ENCODE results near the gene ESRRA. TPM values are rescaled to one million over a fixed set of nuclear protein-coding genes. Genes with fewer than 3 reads are reported as not detected.

Gene ESRRA
- total and polyA plus RNA-seq, 2 experiments from 2014 or later, result 48.8 to 77.0 TPM

GRCh38 chr11:64298966-64299846 lies 6.1 kb upstream of the ESRRA start:
- peak; percentile 30 to 42 for DNase-seq (ENCODE audit: low read depth in 1 of 2, low spot score in 1 of 2)
- Histone ChIP-seq H3K4me3 (peak overlapping the region; percentile 3), H3K9me3 (ENCODE audit: low read depth) (no peaks in the 10 kb centered on the region), H3K36me3 (no peaks in the 10 kb centered on the region), H3K27ac (no peak overlapping the region), H3K27me3 (peaks cover 78% of the 10 kb centered on the region), H3K4me1 (ENCODE audit: low read depth) (peaks cover 4% of the 10 kb centered on the region)
- TF ChIP-seq CTCF (IDR thresholded peaks at IDR 0.05; ENCODE audit: low read depth, low read length), result no peak

- peaks cover 70% of the 10 kb centered on the region for H3K27me3 ChIP-seq
- DNase-seq (ENCODE audit: low read depth in 1 of 2, low spot score in 1 of 2), result no peak
Observed at GRCh38 chr11:64299847-64300648, 5.3 kb upstream of the ESRRA start, which contains the start of gene CATSPERZ. TSS of gene CATSPERZ (plus strand) at chr11:64300358. CDS start at chr11:64300411, 53 bp downstream.

GRCh38 chr11:64303109-64304031 lies 2.0 kb upstream of the ESRRA start:
- TF ChIP-seq CTCF (IDR thresholded peaks at IDR 0.05; ENCODE audit: low read depth, low read length), result no peak
- no peak overlapping the region for H3K27ac ChIP-seq
- H3K4me1 ChIP-seq (ENCODE audit: low read depth), result peaks cover 11% of the 10 kb centered on the region
- no peak overlapping the region for H3K4me3 ChIP-seq
- H3K36me3 ChIP-seq, result no peaks in the 10 kb centered on the region
- DNase-seq (ENCODE audit: low read depth in 1 of 2, low spot score in 1 of 2), result no peak
- peaks cover 37% of the 10 kb centered on the region for H3K27me3 ChIP-seq
- no peaks in the 10 kb centered on the region for H3K9me3 ChIP-seq (ENCODE audit: low read depth)

More at GRCh38 chr11:64299847-64300648, 5.3 kb upstream of the ESRRA start, which contains the start of gene CATSPERZ:
- H3K4me3 ChIP-seq, result peak within 1 kb of the TSS; percentile 3
- peaks cover 4% of the 10 kb centered on the region for H3K4me1 ChIP-seq (ENCODE audit: low read depth)
- no peaks in the 10 kb centered on the region for H3K36me3 ChIP-seq
- no peak within 1 kb of the TSS for H3K27ac ChIP-seq
- no peak for TF ChIP-seq CTCF (IDR thresholded peaks at IDR 0.05; ENCODE audit: low read depth, low read length)
- H3K9me3 ChIP-seq (ENCODE audit: low read depth), result no peaks in the 10 kb centered on the region

- H3K9me3 ChIP-seq (ENCODE audit: low read depth), result no peaks in the 10 kb centered on the region
- peaks cover 11% of the 10 kb centered on the region for H3K4me1 ChIP-seq (ENCODE audit: low read depth)
- no peak for TF ChIP-seq CTCF (IDR thresholded peaks at IDR 0.05; ENCODE audit: low read depth, low read length)
- H3K4me3 ChIP-seq, result peak overlapping the region; percentile 46
- no peak for DNase-seq (ENCODE audit: low read depth in 1 of 2, low spot score in 1 of 2)
- no peaks in the 10 kb centered on the region for H3K36me3 ChIP-seq
- peaks cover 31% of the 10 kb centered on the region for H3K27me3 ChIP-seq
- H3K27ac ChIP-seq, result no peak overlapping the region
Observed at GRCh38 chr11:64304032-64304315, 1.4 kb upstream of the ESRRA start.

Data from cardiac muscle cell (in vitro differentiated cells and primary cell).